ENCODE data around the gene TMEM50A.
A peak's percentile ranks its signal among the peaks of the same experiment; 100 is the strongest.
"Not testable (repeated sequence)": the region's sequence is repeated elsewhere in the genome, so short reads cannot be mapped to it uniquely, and the experiment has no call there.

Gene TMEM50A

DNA sequence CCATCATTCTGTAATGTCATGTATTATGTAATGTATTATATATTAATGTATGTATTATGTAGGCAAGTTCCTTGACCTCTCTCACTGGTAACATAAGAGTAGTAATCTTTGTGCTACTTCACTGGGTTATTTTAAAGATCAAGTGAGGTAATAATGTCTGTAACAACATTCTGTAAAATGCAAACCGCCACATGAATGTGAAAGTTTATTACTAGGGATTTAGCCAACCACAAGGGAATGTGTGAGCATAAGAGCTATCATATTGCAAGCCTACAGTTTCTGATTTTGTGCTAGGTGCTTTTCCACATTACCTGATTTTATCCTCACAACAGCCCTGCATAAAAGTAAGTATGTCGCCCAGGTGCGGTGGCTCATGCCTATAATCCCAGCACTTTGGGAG is 13.7 kb upstream of the TMEM50A start:
- not testable (repeated sequence) for H3K27ac ChIP-seq (ENCODE audit: low read depth, low read length); H3K4me2 ChIP-seq (ENCODE audit: low read length); H3K4me3 ChIP-seq (ENCODE audit: low read length); H4K20me1 ChIP-seq (ENCODE audit: control insufficient read depth, insufficient read depth, low read depth, low read length); H3K4me1 ChIP-seq (ENCODE audit: control insufficient read depth, low read length); H3K36me3 ChIP-seq (ENCODE audit: control insufficient read depth, low read length); H3K9me3 ChIP-seq (ENCODE audit: control insufficient read depth, insufficient read depth, low read length); H3K79me2 ChIP-seq (ENCODE audit: control insufficient read depth, low read length); H3K27me3 ChIP-seq (ENCODE audit: control insufficient read depth, low read length); H3K9me2 ChIP-seq (replicated peaks; ENCODE audit: control insufficient read depth, low read length); H3F3A ChIP-seq (ENCODE audit: control insufficient read depth, insufficient read depth)

DNA sequence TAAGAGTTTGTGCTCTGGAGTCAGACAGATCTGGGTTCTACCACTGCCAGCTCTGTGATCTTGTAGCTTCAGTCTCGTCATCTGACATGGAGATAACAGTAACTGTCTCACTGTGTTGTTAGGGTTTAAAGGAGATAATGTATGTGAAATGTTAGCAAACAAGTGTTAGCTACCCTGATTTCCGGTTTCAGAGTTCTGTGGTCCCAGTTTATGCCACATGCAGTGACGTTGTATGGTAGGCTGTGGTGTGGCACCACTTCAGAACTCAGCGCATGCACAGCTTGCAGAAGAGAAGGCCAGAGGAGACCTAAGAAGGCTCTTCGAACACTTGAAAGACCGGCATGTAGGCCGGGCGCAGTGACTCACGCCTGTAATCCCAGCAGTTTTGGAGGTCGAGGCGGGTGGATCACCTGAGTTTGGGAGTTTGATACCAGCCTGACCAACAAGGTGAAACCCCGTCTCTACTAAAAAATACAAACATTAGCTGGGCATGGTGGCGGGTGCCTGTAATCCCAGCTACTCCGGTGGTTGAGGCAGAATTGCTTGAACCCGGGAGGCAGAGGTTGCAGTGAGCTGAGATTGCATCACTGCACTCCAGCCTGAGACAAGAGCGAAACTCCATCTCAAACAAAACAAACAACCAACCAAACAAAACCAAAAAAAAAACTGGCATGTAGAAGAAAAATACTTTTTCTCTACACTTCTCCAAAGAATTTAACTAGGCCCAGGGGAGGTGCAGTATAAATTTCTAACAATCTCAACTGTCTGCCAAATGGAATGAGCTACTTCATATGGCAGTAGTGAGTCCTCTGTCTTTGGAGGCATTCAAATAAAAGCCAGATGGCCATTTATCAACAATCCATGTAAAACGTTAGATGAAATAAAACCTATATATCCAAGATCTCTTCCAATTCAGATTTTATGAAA is 10.0 kb upstream of the TMEM50A start:
- not testable (repeated sequence) for H3F3A ChIP-seq (ENCODE audit: control insufficient read depth, insufficient read depth); H3K79me2 ChIP-seq (ENCODE audit: control insufficient read depth, low read length); H3K9me2 ChIP-seq (replicated peaks; ENCODE audit: control insufficient read depth, low read length); H3K4me2 ChIP-seq (ENCODE audit: low read length); H3K9me3 ChIP-seq (ENCODE audit: control insufficient read depth, insufficient read depth, low read length); H3K27ac ChIP-seq (ENCODE audit: low read depth, low read length); H4K20me1 ChIP-seq (ENCODE audit: control insufficient read depth, insufficient read depth, low read depth, low read length); H3K4me3 ChIP-seq (ENCODE audit: low read length); H3K4me1 ChIP-seq (ENCODE audit: control insufficient read depth, low read length); H3K27me3 ChIP-seq (ENCODE audit: control insufficient read depth, low read length); H3K36me3 ChIP-seq (ENCODE audit: control insufficient read depth, low read length)

DNA sequence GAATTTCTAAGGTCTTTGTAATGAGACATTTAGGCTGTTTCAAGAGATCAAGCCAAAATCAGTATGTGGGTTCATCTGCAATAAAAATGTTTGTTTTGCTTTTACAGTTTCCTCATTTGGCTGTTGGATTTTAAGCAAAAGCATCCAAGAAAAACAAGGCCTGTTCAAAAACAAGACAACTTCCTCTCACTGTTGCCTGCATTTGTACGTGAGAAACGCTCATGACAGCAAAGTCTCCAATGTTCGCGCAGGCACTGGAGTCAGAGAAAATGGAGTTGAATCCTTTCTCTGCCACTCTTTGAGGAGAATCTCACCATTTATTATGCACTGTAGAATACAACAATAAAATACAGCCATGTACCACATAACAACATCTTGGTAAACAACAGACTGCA is 9.3 kb upstream of the TMEM50A start:
- not testable (repeated sequence) for H3K9me3 ChIP-seq (ENCODE audit: control insufficient read depth, insufficient read depth, low read length); H3K4me3 ChIP-seq (ENCODE audit: low read length); H3K27me3 ChIP-seq (ENCODE audit: control insufficient read depth, low read length); H3K79me2 ChIP-seq (ENCODE audit: control insufficient read depth, low read length); H3K9me2 ChIP-seq (replicated peaks; ENCODE audit: control insufficient read depth, low read length); H4K20me1 ChIP-seq (ENCODE audit: control insufficient read depth, insufficient read depth, low read depth, low read length); H3F3A ChIP-seq (ENCODE audit: control insufficient read depth, insufficient read depth); H3K27ac ChIP-seq (ENCODE audit: low read depth, low read length); H3K36me3 ChIP-seq (ENCODE audit: control insufficient read depth, low read length); H3K4me2 ChIP-seq (ENCODE audit: low read length); H3K4me1 ChIP-seq (ENCODE audit: control insufficient read depth, low read length)

DNA sequence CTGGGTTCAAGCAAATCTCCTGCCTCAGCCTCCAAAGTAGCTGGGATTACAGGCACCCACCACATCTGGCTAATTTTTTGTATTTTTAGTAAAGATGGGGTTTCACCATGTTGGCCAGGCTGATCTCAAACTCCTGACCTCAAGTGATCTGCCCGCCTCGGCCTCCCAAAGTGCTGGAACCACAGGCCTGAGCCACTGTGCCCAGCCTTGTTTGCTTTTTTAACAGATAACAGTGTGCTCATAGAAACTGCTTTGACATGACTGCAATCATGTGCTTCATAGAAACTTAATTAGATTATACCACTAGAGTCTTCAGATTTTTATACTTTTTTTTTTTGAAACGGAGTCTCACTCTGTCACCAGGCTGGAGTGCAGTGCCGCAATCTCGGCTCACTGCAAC is 8.8 kb upstream of the TMEM50A start:
- H3K4me3 ChIP-seq (ENCODE audit: low read length); H3F3A ChIP-seq (ENCODE audit: control insufficient read depth, insufficient read depth); H3K9me3 ChIP-seq (ENCODE audit: control insufficient read depth, insufficient read depth, low read length); H3K27ac ChIP-seq (ENCODE audit: low read depth, low read length); H3K4me2 ChIP-seq (ENCODE audit: low read length); H4K20me1 ChIP-seq (ENCODE audit: control insufficient read depth, insufficient read depth, low read depth, low read length); H3K4me1 ChIP-seq (ENCODE audit: control insufficient read depth, low read length); H3K9me2 ChIP-seq (replicated peaks; ENCODE audit: control insufficient read depth, low read length); H3K79me2 ChIP-seq (ENCODE audit: control insufficient read depth, low read length); H3K27me3 ChIP-seq (ENCODE audit: control insufficient read depth, low read length); H3K36me3 ChIP-seq (ENCODE audit: control insufficient read depth, low read length): not testable (repeated sequence)

DNA sequence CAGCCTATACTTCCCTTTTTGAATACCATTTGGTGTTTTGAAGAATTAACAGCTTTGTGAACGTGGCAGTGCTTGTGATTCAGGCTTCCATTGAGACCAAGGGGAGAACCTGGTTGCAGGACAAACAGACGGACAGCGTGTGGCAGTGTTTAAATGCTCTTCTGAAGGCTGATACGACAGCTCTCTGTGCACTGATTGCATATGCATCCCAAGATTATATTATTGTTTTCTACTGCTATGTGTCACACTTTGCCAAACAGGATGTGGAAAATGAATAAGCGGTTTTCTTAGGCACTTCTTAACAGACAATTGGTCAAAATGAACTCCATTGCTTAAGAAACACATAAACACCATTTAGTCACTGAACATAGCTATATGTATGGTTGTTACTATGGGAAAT is 8.2 kb upstream of the TMEM50A start:
- not testable (repeated sequence) for H3K9me2 ChIP-seq (replicated peaks; ENCODE audit: control insufficient read depth, low read length); H3K27me3 ChIP-seq (ENCODE audit: control insufficient read depth, low read length); H4K20me1 ChIP-seq (ENCODE audit: control insufficient read depth, insufficient read depth, low read depth, low read length); H3K4me3 ChIP-seq (ENCODE audit: low read length); H3K36me3 ChIP-seq (ENCODE audit: control insufficient read depth, low read length); H3K79me2 ChIP-seq (ENCODE audit: control insufficient read depth, low read length); H3K4me1 ChIP-seq (ENCODE audit: control insufficient read depth, low read length); H3F3A ChIP-seq (ENCODE audit: control insufficient read depth, insufficient read depth); H3K4me2 ChIP-seq (ENCODE audit: low read length); H3K27ac ChIP-seq (ENCODE audit: low read depth, low read length); H3K9me3 ChIP-seq (ENCODE audit: control insufficient read depth, insufficient read depth, low read length)

DNA sequence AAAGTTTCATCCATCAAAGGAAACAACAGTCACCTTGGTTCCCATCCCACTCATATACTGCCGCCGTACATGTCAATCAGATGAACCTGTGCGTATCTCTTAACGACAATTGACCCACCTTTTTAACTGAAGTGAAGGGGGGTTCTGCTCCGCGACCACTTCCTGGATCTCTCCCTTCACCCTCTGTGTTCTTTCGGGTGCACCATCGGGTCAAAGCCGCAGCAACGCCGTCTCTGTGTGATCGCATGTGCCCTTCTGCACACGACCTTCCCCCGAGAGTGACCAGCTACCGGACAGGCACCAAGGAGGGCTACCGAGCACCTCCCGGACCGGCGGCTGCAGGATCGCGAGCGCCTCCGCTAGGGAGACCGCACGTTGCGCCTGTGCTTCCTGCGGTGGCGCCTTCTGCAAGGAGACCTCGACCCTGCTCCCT is 1.2 kb upstream of the TMEM50A start:
- H3K4me3 ChIP-seq (ENCODE audit: low read length): peak overlapping the region; percentile 92
- H3K36me3 ChIP-seq (ENCODE audit: control insufficient read depth, low read length); H3K9me2 ChIP-seq (replicated peaks; ENCODE audit: control insufficient read depth, low read length); H3K27me3 ChIP-seq (ENCODE audit: control insufficient read depth, low read length); H4K20me1 ChIP-seq (ENCODE audit: control insufficient read depth, insufficient read depth, low read depth, low read length); H3K9me3 ChIP-seq (ENCODE audit: control insufficient read depth, insufficient read depth, low read length); H3F3A ChIP-seq (ENCODE audit: control insufficient read depth, insufficient read depth): not testable (repeated sequence)
- peaks cover 15% of the 10 kb centered on the region for H3K4me1 ChIP-seq (ENCODE audit: control insufficient read depth, low read length)
- peak overlapping the region; percentile 21; the same call in 1 of the 2 replicates for H3K27ac ChIP-seq (ENCODE audit: low read depth, low read length)
- H3K4me2 ChIP-seq (ENCODE audit: low read length): peak overlapping the region; percentile 87
- H3K79me2 ChIP-seq (ENCODE audit: control insufficient read depth, low read length): peaks cover 42% of the 10 kb centered on the region

DNA sequence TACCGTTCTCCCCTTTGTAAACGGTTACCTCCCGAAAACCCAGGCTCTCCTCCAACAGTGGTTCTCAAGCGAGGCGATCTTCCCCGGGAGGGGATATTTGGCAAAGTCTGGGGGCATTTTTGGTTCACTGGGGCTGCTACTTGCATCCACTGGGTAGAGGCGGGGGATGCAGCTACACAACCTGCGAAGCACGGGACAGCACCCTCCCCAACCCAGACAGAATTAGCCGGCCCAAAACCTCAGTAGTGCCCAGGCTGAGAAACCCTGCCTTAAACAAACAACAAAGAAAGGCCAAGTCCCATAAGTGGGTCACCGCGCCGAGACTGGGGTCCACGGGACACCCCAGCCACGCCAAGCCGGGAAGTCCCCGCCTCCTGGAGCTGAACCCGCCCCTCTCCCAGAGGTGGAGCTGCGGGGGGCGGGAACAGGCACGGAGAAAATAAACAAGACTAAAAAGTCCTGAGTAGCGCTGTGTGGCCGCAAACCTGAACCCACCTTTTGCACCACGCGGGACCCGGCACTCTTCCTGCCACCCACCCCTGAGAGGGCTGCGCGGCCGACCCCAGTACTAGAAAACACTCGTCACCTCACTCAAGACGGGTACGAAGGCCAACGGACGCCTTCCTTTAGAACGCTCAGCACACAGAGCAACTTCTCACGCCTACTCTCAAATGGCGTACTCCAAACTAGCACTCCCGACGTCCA is 499 bp upstream of the TMEM50A start:
- peak overlapping the region; percentile 87 for H3K4me2 ChIP-seq (ENCODE audit: low read length)
- H3K27ac ChIP-seq (ENCODE audit: low read depth, low read length): peak overlapping the region; percentile 76
- peak overlapping the region; percentile 92 for H3K4me3 ChIP-seq (ENCODE audit: low read length)
- H3K27me3 ChIP-seq (ENCODE audit: control insufficient read depth, low read length); H4K20me1 ChIP-seq (ENCODE audit: control insufficient read depth, insufficient read depth, low read depth, low read length); H3K9me2 ChIP-seq (replicated peaks; ENCODE audit: control insufficient read depth, low read length); H3F3A ChIP-seq (ENCODE audit: control insufficient read depth, insufficient read depth); H3K9me3 ChIP-seq (ENCODE audit: control insufficient read depth, insufficient read depth, low read length): not testable (repeated sequence)
- peaks cover 13% of the 10 kb centered on the region for H3K36me3 ChIP-seq (ENCODE audit: control insufficient read depth, low read length)
- H3K4me1 ChIP-seq (ENCODE audit: control insufficient read depth, low read length): peaks cover 15% of the 10 kb centered on the region
- peaks cover 49% of the 10 kb centered on the region for H3K79me2 ChIP-seq (ENCODE audit: control insufficient read depth, low read length)
